ENCODE results near the gene ATXN2L.
"Not testable (repeated sequence)": the region's sequence is repeated elsewhere in the genome, so short reads cannot be mapped to it uniquely, and the experiment has no call there.

The ATXN2L gene

GRCh38 chr16:28838558-28838918 lies 15.7 kb downstream of the ATXN2L start:
- DNase-seq, result no peak

GRCh38 chr16:28839004-28839639 lies 16.3 kb downstream of the ATXN2L start:
- DNase-seq, result no peak

GRCh38 chr16:28839899-28840298 lies 17.1 kb downstream of the ATXN2L start:
- DNase-seq, result no peak

- DNase-seq, result no peak
Observed at GRCh38 chr16:28842696-28843095, 19.9 kb downstream of the ATXN2L start.

GRCh38 chr16:28843766-28844165 lies 21.0 kb downstream of the ATXN2L start:
- no peak for DNase-seq

- DNase-seq, result no peak
Observed at GRCh38 chr16:28844226-28844885, 21.6 kb downstream of the ATXN2L start.

GRCh38 chr16:28845293-28845692 lies 22.5 kb downstream of the ATXN2L start:
- DNase-seq, result no peak

- DNase-seq, result no peak
Observed at GRCh38 chr16:28845761-28846079, 22.9 kb downstream of the ATXN2L start.

- DNase-seq, result peak; percentile 98
Observed at GRCh38 chr16:28846080-28846932, 23.5 kb downstream of the ATXN2L start, which contains the start of gene TUFM. Gene TUFM (minus strand): TSS chr16:28846348. CDS start chr16:28846269, 79 bp downstream.

- peak; percentile 5 for DNase-seq
Observed at GRCh38 chr16:28846933-28847273, 24.1 kb downstream of the ATXN2L start.

GRCh38 chr16:28858421-28858820 lies 35.6 kb downstream of the ATXN2L start:
- no peak for DNase-seq

- DNase-seq, result no peak
Observed at GRCh38 chr16:28859326-28859725, 36.5 kb downstream of the ATXN2L start.

- no peak for DNase-seq
Observed at GRCh38 chr16:28863929-28864793, 41.4 kb downstream of the ATXN2L start.

- DNase-seq, result no peak
Observed at GRCh38 chr16:28865001-28865688, 42.3 kb downstream of the ATXN2L start.

GRCh38 chr16:28865722-28866453 lies 43.1 kb downstream of the ATXN2L start:
- DNase-seq, result no peak

- no peak for DNase-seq
Observed at GRCh38 chr16:28866454-28866804, 43.6 kb downstream of the ATXN2L start.

- DNase-seq, result no peak
Observed at GRCh38 chr16:28867241-28867640, 44.4 kb downstream of the ATXN2L start.

GRCh38 chr16:28867646-28868045 lies 44.8 kb downstream of the ATXN2L start:
- DNase-seq, result not testable (repeated sequence)

GRCh38 chr16:28869201-28869600 lies 46.4 kb downstream of the ATXN2L start:
- no peak for DNase-seq

GRCh38 chr16:28872952-28873351 lies 50.2 kb downstream of the ATXN2L start:
- DNase-seq, result no peak

- no peak for DNase-seq
Observed at GRCh38 chr16:28873543-28874201, 50.9 kb downstream of the ATXN2L start.
